NT2/D1 (cell line): Measurements from ENCODE around the gene TESMIN.

Experiments used
- DNase-seq: peaks from one replicate; pipeline ENCODE4 v3.0.0-alpha.2; 2011; ENCODE audit warnings: low read depth, low spot score
- H3K27me3 ChIP-seq: 2 replicates; pipeline ENCODE4 v1.6.0; 2011; ENCODE audit warnings: mild to moderate bottlenecking; ENCODE audit not compliant: insufficient read length, insufficient read depth
- H3K36me3 ChIP-seq: 2 replicates; pipeline ENCODE4 v1.6.1; 2011; ENCODE audit warnings: mild to moderate bottlenecking, low read length, mixed read lengths; ENCODE audit not compliant: insufficient read depth, insufficient read length
- H3K4me1 ChIP-seq: 2 replicates; pipeline ENCODE4 v1.5.1; 2011; ENCODE audit not compliant: insufficient read depth, insufficient read length
- H3K4me3 ChIP-seq: 2 replicates; pipeline ENCODE4 v1.5.1; 2011; ENCODE audit warnings: low read depth; ENCODE audit not compliant: insufficient read length
- H3K9ac ChIP-seq: 2 replicates; pipeline ENCODE4 v1.6.0; 2011; ENCODE audit warnings: low read depth; ENCODE audit not compliant: insufficient read length
- H3K9me3 ChIP-seq: 2 replicates; pipeline ENCODE4 v1.5.1; 2011; ENCODE audit warnings: mild to moderate bottlenecking, low read length; ENCODE audit not compliant: insufficient read depth
- SUZ12 ChIP-seq: IDR thresholded peaks from 2 replicates; pipeline ENCODE4 v1.6.1; 2011; ENCODE audit not compliant: insufficient read length, insufficient read depth; ENCODE audit errors: extremely low read depth
- YY1 ChIP-seq: IDR thresholded peaks from 2 replicates; pipeline ENCODE4 v1.6.1; 2011; ENCODE audit not compliant: insufficient read length, insufficient read depth
- ZNF274 ChIP-seq: IDR thresholded peaks from 2 replicates; pipeline ENCODE4 v1.6.1; 2011; ENCODE audit warnings: mild to moderate bottlenecking, low read depth, low read length

The TESMIN gene

GRCh38 chr11:68664906-68665305, 86.4 kb downstream of the TESMIN start:
- Histone ChIP-seq H3K36me3 (no peaks in the 10 kb centered on the region), H3K9me3 (no peaks in the 10 kb centered on the region; the same call in 1 of the 2 replicates), H3K4me3 (no peak overlapping the region), H3K4me1 (no peaks in the 10 kb centered on the region), H3K9ac (no peak overlapping the region), H3K27me3 (peaks cover 9% of the 10 kb centered on the region)
- DNase-seq, result no peak
- TF ChIP-seq YY1, result no peak
- TF ChIP-seq SUZ12, result no peak
- no peak for TF ChIP-seq ZNF274

GRCh38 chr11:68664141-68664540, 87.2 kb downstream of the TESMIN start:
- Histone ChIP-seq H3K9me3 (no peaks in the 10 kb centered on the region; the same call in 1 of the 2 replicates), H3K4me1 (no peaks in the 10 kb centered on the region), H3K9ac (no peak overlapping the region), H3K36me3 (no peaks in the 10 kb centered on the region), H3K27me3 (peaks cover 9% of the 10 kb centered on the region), H3K4me3 (no peak overlapping the region)
- no peak for DNase-seq
- no peak for TF ChIP-seq SUZ12
- no peak for TF ChIP-seq YY1
- no peak for TF ChIP-seq ZNF274

- no peak for TF ChIP-seq SUZ12
- Histone ChIP-seq H3K4me3 (no peak overlapping the region), H3K9me3 (no peaks in the 10 kb centered on the region; the same call in 1 of the 2 replicates), H3K9ac (no peak overlapping the region), H3K36me3 (no peaks in the 10 kb centered on the region), H3K4me1 (no peaks in the 10 kb centered on the region), H3K27me3 (peaks cover 9% of the 10 kb centered on the region)
- no peak for DNase-seq
Measured at GRCh38 chr11:68663482-68664010, 87.8 kb downstream of the TESMIN start.

- Histone ChIP-seq H3K36me3 (no peaks in the 10 kb centered on the region), H3K9ac (no peak overlapping the region), H3K4me3 (no peak overlapping the region), H3K27me3 (peaks cover 9% of the 10 kb centered on the region), H3K9me3 (no peaks in the 10 kb centered on the region; the same call in 1 of the 2 replicates), H3K4me1 (no peaks in the 10 kb centered on the region)
- no peak for DNase-seq
- TF ChIP-seq YY1, result no peak
- no peak for TF ChIP-seq ZNF274
- no peak for TF ChIP-seq SUZ12
Measured at GRCh38 chr11:68661697-68662603, 89.4 kb downstream of the TESMIN start.

GRCh38 chr11:68661014-68661413, 90.3 kb downstream of the TESMIN start:
- H3K36me3 ChIP-seq, result no peaks in the 10 kb centered on the region
- H3K9ac ChIP-seq, result no peak overlapping the region
- H3K27me3 ChIP-seq, result peaks cover 9% of the 10 kb centered on the region
- no peaks in the 10 kb centered on the region for H3K4me1 ChIP-seq
- H3K4me3 ChIP-seq, result no peak overlapping the region
- TF ChIP-seq SUZ12, result no peak
- TF ChIP-seq ZNF274, result no peak
- no peak for TF ChIP-seq YY1
- no peaks in the 10 kb centered on the region; the same call in 1 of the 2 replicates for H3K9me3 ChIP-seq
- DNase-seq, result no peak

- no peaks in the 10 kb centered on the region for H3K4me1 ChIP-seq
- no peak for DNase-seq
- no peak for TF ChIP-seq SUZ12
- no peak for TF ChIP-seq YY1
- no peak for TF ChIP-seq ZNF274
- H3K27me3 ChIP-seq, result peaks cover 9% of the 10 kb centered on the region
- H3K9ac ChIP-seq, result no peak overlapping the region
- H3K9me3 ChIP-seq, result peaks cover 3% of the 10 kb centered on the region; the same call in 1 of the 2 replicates
- H3K36me3 ChIP-seq, result no peaks in the 10 kb centered on the region
- H3K4me3 ChIP-seq, result no peak overlapping the region
Measured at GRCh38 chr11:68660066-68660810, 91.1 kb downstream of the TESMIN start.
